ENCODE measurements around the gene SPSB3.

The SPSB3 gene

DNA sequence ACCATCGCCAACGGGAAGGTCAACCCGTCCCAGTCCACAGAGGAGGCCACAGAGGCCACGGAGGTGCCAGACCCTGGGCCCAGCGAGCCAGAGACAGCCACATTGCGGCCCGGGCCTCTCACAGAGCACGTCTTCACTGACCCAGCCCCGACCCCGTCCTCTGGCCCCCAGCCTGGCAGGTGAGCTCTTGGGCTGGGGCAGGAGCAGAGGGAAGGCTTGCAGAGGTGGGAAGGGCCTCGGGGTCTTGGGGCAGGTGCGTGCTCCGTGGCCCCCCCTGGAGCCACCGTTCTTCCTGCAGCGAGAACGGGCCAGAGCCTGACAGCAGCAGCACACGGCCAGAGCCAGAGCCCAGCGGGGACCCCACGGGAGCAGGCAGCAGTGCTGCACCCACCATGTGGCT lies 16.1 kb downstream of the SPSB3 start:
- no peaks in the 10 kb centered on the region for H3K9me3 ChIP-seq

DNA sequence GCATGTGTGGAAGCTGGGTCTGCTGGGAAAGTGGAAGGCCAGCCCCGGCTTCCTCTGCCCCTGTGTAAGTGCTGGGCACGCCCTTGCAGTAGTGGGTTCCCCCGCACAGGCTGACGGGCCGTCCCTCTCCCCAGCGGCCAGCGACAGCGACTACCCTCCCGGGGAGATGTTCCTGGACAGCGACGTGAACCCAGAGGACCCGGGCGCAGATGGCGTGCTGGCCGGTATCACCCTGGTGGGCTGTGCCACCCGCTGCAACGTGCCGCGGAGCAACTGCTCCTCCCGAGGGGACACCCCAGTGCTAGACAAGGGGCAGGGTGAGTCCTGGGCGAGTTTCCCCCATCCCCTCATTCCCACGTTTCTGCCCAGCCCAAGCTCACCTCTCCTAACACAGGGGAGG lies 16.5 kb downstream of the SPSB3 start:
- Histone ChIP-seq H3K27ac (no peak overlapping the region), H3K36me3 (peaks cover 66 to 89% (median 82%) of the 10 kb centered on the region in 3 donors), H3K27me3 (no peaks in the 10 kb centered on the region), H3K4me1 (peaks cover 0 to 26% (median 12%) of the 10 kb centered on the region in 4 donors), H3K4me3 (no peak overlapping the region), H3K9me3 (no peaks in the 10 kb centered on the region)
- TF ChIP-seq, protein P1, sequence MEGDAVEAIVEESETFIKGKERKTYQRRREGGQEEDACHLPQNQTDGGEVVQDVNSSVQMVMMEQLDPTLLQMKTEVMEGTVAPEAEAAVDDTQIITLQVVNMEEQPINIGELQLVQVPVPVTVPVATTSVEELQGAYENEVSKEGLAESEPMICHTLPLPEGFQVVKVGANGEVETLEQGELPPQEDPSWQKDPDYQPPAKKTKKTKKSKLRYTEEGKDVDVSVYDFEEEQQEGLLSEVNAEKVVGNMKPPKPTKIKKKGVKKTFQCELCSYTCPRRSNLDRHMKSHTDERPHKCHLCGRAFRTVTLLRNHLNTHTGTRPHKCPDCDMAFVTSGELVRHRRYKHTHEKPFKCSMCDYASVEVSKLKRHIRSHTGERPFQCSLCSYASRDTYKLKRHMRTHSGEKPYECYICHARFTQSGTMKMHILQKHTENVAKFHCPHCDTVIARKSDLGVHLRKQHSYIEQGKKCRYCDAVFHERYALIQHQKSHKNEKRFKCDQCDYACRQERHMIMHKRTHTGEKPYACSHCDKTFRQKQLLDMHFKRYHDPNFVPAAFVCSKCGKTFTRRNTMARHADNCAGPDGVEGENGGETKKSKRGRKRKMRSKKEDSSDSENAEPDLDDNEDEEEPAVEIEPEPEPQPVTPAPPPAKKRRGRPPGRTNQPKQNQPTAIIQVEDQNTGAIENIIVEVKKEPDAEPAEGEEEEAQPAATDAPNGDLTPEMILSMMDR (IDR thresholded peaks at IDR 0.05), result no peak
- DNase-seq, result no peak
- intact Hi-C loops (cut with DNase I; ENCODE audit: low total_unique reads), result no loop called here

More for the DNA sequence above, 16.1 kb downstream of the SPSB3 start:
- H3K27ac ChIP-seq, result no peak overlapping the region
- H3K4me1 ChIP-seq, result peaks cover 0 to 26% (median 12%) of the 10 kb centered on the region in 4 donors
- no peaks in the 10 kb centered on the region for H3K27me3 ChIP-seq
- no peak for DNase-seq
- TF ChIP-seq, protein P1 (IDR thresholded peaks at IDR 0.05), result no peak
- intact Hi-C loops (cut with DNase I; ENCODE audit: low total_unique reads), result no loop called here
- H3K36me3 ChIP-seq, result peaks cover 62 to 85% (median 78%) of the 10 kb centered on the region in 3 donors
- no peak overlapping the region for H3K4me3 ChIP-seq

DNA sequence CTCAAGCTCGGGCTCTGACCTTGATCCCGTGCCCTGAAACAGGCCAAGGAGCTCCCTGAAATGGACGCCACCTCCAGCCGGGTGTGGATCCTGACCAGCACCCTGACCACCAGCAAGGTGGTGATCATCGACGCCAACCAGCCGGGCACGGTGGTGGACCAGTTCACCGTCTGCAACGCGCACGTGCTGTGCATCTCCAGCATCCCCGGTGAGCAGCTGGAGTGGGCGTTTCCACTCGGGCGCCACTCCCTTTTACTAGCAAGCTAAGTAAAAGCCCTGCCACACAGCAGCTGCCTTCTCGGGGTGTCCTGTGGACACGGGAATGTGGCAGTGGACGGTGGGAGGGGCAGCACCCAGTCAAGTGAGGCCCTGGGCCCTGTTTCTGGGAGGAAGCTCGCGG lies 17.4 kb downstream of the SPSB3 start:
- no peak for DNase-seq
- Histone ChIP-seq H3K27me3 (no peaks in the 10 kb centered on the region), H3K27ac (no peak overlapping the region), H3K36me3 (peaks cover 71 to 98% (median 90%) of the 10 kb centered on the region in 3 donors), H3K4me1 (peaks cover 0 to 19% (median 7%) of the 10 kb centered on the region in 4 donors), H3K4me3 (no peak overlapping the region), H3K9me3 (no peaks in the 10 kb centered on the region)
- intact Hi-C loops (cut with DNase I; ENCODE audit: low total_unique reads), result no loop called here
- TF ChIP-seq, protein P1 (IDR thresholded peaks at IDR 0.05), result no peak

DNA sequence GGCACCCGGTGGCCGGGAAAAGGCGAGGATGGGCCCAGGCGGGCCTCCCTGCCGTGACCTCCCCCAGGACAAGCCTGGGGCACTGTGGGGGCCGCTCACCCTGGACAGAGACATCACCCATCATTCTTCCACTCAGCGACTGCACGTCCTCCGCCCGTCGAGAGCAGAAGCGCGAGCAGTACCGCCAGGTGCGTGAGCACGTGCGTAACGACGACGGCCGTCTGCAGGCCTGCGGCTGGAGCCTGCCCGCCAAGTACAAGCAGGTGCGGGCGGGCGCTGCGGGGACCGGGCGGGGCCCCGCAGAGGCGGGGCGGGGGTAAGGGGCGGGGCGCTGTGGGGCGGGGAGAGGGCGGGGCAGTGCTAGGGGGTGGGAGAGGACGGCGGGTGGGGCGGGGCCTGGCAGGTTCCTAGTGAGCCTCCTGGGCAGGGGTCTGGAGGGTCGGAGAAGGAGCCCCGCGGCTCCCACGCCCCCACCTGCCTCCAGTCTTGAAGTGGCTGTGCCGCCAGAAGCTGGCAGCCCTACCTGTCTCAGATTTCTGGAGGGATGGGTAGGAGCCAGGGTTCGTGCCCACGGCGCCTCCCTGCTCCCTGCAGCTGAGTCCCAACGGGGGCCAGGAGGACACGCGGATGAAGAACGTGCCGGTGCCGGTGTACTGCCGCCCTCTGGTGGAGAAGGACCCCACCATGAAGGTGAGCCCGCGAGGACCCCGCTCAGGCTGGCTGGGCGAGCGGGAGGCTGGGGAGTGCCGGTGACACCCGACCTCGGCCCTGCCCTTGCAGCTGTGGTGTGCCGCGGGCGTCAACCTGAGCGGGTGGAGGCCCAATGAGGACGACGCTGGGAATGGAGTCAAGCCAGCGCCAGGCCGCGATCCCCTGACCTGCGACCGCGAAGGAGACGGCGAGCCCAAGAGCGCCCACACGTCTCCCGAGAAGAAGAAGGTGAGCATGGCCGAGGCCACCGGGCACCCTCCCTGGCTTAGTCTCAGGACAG lies 18.6 kb downstream of the SPSB3 start:
- H3K4me1 ChIP-seq, result peaks cover 0 to 7% (median 0%) of the 10 kb centered on the region in 4 donors
- TF ChIP-seq, protein P1 (IDR thresholded peaks at IDR 0.05), result no peak
- H3K27me3 ChIP-seq, result no peaks in the 10 kb centered on the region
- H3K4me3 ChIP-seq, result no peak overlapping the region
- H3K9me3 ChIP-seq, result no peaks in the 10 kb centered on the region
- H3K36me3 ChIP-seq, result peaks cover 71 to 100% (median 95%) of the 10 kb centered on the region in 3 donors
- intact Hi-C loops (cut with DNase I; ENCODE audit: low total_unique reads), result no loop called here
- H3K27ac ChIP-seq, result no peak overlapping the region
- no peak for DNase-seq

DNA sequence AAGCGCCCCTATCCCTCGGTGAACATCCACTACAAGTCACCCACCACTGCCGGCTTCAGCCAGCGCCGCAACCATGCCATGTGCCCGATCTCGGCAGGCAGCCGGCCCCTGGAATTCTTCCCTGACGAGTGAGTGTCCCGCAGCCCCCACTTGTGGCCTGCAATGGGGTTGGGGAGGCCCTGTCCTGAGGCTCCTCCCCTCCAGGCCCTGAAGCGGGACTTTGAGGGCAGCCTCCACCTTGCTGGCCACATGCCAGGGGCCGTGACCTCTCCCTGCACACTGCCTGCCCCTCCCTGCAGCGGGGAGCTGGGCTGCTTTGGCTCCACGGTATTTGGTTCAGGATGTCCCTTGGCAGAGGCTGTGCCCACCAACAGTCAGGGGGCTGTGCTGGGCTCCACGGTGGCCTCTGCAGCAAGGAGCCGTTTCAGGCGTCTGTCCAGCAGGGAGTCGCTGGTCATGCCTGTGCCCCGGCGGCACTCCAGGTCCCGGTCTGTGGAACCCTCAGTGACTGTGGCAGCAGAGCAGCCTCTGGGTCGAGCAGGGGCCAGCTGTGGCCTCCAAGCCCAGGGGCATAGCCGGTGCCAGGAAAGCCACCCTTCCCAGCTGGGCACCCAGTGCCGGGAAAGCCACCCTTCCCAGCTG lies 19.4 kb downstream of the SPSB3 start:
- intact Hi-C loops (cut with DNase I; ENCODE audit: low total_unique reads), result no loop called here
- TF ChIP-seq, protein P1 (IDR thresholded peaks at IDR 0.05), result no peak
- no peaks in the 10 kb centered on the region for H3K9me3 ChIP-seq
- DNase-seq, result no peak
- H3K4me3 ChIP-seq, result no peak overlapping the region
- peaks cover 0 to 5% (median 0%) of the 10 kb centered on the region in 4 donors for H3K4me1 ChIP-seq
- no peak overlapping the region for H3K27ac ChIP-seq
- peaks cover 68 to 100% (median 95%) of the 10 kb centered on the region in 3 donors for H3K36me3 ChIP-seq
- H3K27me3 ChIP-seq, result no peaks in the 10 kb centered on the region
